SH-SY5Y (cell line): ENCODE data around the gene AMDHD2.

Source experiments
- GATA2 ChIP-seq: IDR thresholded peaks from 2 replicates; pipeline ENCODE4 v1.6.1; 2011; ENCODE audit warnings: mild to moderate bottlenecking, low read depth, low read length
- GATA3 ChIP-seq: IDR thresholded peaks from 2 replicates; pipeline ENCODE4 v1.6.1; 2011; ENCODE audit warnings: low read depth, mild to moderate bottlenecking, low read length, moderate library complexity

Gene AMDHD2, protein sequence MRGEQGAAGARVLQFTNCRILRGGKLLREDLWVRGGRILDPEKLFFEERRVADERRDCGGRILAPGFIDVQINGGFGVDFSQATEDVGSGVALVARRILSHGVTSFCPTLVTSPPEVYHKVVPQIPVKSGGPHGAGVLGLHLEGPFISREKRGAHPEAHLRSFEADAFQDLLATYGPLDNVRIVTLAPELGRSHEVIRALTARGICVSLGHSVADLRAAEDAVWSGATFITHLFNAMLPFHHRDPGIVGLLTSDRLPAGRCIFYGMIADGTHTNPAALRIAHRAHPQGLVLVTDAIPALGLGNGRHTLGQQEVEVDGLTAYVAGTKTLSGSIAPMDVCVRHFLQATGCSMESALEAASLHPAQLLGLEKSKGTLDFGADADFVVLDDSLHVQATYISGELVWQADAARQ

DNA sequence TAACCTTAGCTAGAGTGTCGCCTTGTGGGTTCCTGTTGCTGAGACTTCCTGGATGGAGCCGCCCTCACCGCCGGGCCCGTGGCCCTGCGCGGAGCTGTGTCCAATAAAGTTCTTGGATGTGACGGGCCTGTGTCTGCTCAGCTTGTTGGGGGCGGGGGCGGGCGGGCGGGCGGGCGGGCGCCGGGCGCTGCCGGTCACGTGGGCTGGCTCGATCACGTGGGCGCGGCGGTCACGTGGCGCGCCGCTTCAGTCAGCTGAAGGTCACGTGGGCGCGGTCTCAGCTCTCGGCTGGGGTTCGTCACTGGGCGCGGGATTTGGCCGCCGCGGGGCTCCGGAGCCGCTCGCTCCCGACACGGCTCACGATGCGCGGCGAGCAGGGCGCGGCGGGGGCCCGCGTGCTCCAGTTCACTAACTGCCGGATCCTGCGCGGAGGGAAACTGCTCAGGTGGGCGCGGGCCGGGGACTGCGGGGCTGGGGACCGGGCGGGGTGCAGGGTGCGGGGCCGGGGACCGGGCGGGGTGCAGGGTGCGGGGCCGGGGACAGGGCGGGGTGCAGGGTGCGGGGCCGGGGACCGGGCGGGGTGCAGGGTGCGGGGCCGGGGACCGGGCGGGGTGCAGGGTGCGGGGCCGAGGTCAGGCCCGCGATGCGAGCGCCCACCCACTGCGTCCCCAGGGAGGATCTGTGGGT is at the start of gene AMDHD2:
AMDHD2 (plus strand) TSS at position 275 of the 687 bp plus-strand sequence; CDS start at position 363, 88 bp downstream.
- no peak for TF ChIP-seq GATA3

DNA sequence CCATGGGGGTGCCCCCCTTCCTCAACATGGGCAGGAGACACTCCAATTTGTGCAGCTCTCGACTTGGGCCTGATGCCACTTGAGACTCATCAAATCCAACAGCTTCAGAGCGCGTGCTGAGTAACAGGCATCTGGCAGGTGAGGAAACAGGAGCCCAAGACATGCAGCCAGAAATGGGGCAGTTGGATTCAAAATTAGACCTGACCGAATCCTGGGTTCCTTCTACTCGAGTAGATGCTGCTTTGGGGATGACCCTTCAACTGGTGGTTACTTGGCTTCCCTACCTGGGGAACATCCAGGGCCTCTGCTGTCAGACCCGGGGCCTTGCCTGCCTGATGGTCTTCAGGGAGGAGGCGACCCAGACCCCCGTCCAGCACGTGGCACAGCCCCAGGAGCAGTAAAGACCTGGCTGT is 49.6 kb upstream of the AMDHD2 start:
- TF ChIP-seq GATA2 (no peak), GATA3 (no peak)

DNA sequence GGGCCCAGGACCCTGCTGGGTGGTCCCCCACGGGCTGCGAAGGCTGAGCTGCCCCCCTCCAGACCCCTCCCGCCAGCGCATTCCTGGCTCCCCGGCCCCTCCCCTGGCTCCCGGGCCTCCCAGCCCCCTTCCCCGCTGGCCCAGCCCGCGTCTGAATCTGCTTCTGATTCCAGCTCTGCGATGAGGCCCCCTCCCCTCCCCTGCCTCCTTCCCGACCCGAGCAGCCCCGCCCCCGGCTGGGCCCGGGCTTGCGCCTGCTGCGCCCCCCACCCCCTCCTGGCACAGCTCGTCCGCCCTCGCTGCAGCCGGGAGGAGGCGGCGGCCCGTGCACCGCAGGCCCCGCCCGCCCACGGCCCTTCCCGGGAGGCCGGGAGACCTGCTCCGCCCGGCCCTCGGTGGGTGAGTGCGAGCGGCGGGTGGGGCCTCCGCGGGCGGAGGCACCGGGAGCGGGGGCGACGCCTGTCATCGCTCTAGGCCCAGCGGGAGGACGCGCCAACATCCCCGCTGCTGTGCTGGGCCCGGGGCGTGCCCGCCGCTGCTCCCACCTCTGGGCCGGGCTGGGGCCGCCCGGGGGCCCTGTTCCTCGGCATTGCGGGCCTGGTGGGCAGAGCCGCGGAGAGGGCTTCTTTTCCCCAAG is 49.0 kb upstream of the AMDHD2 start, which contains the start of gene NTN3:
NTN3 (plus strand) TSS at position 282 of the 637 bp plus-strand sequence. CDS start 405 bp downstream, outside the sequence.
- TF ChIP-seq GATA2 (no peak), GATA3 (no peak)

- TF ChIP-seq GATA3 (no peak), GATA2 (no peak)
Observed at GRCh38 chr16:2471653-2472487, 48.3 kb upstream of the AMDHD2 start.

- TF ChIP-seq GATA2: no peak
- TF ChIP-seq GATA3: no peak
Observed at GRCh38 chr16:2472488-2472864, 47.7 kb upstream of the AMDHD2 start.

- TF ChIP-seq GATA2 (no peak), GATA3 (no peak)
Observed at GRCh38 chr16:2472885-2473445, 47.2 kb upstream of the AMDHD2 start.

DNA sequence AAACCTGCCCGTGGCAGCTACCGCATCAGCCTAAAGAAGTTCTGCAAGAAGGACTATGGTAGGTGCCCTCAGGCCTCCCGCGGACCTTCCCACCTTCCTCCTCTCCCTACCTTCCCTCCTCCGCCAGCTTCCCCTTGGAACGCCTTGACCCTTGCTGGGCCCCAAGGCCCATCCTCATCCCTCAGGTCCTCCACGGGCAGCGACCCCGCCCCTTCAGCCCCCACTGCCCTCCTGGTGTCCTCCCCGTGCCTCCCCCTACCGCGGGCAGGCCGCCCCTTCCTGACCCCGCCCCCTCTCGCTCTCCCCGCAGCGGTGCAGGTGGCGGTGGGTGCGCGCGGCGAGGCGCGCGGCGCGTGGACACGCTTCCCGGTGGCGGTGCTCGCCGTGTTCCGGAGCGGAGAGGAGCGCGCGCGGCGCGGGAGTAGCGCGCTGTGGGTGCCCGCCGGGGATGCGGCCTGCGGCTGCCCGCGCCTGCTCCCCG is 46.7 kb upstream of the AMDHD2 start:
- TF ChIP-seq GATA3: no peak
- no peak for TF ChIP-seq GATA2

GRCh38 chr16:2473999-2474876 is 45.9 kb upstream of the AMDHD2 start:
- TF ChIP-seq GATA2 (no peak), GATA3 (no peak)

DNA sequence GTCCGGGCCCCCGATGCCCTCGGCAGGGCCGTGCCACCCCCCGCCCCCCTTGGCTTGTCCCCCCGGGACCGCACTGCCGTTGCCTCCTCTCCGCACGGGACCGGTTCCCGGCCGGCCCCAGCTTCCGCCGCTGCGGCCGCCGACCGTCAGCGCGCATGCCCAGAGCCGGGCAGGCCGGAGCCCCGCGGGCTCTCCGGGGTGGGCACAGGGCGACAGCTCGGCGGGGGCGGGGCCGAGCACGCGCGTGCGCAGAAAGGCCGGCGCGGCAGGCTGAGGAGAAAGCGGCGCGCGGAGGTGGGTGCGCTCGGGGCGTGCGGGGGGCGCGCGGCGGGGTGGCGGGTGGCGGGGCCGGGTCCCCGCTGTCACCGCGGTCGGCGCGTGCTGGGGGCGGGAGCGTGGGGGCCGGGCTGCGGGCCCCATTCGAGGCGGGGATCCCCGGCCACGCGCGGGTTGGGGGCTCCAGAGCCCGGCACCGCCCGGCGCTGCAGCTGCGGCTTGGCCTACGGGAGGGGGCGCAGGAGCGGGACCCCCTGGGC is 45.2 kb upstream of the AMDHD2 start, which contains the start of gene TBC1D24:
TBC1D24 (plus strand) TSS at position 251 of the 536 bp plus-strand sequence. CDS start 21,022 bp downstream, outside the sequence.
- TF ChIP-seq GATA3: no peak
- TF ChIP-seq GATA2: no peak

GRCh38 chr16:2475413-2476344 is 44.5 kb upstream of the AMDHD2 start:
- TF ChIP-seq GATA2 (no peak), GATA3 (no peak)

- TF ChIP-seq GATA3: no peak
Observed at GRCh38 chr16:2476345-2476720, 43.8 kb upstream of the AMDHD2 start.

GRCh38 chr16:2476741-2477140 is 43.4 kb upstream of the AMDHD2 start:
- TF ChIP-seq GATA3: no peak
- no peak for TF ChIP-seq GATA2
